Prostate gland (tissue), 2 donors: ENCODE measurements around the gene PTPRG.

Experiments
- CTCF ChIP-seq, 4 experiments: fragments of 200-600 bp in 2 of 4; fragments of 450-650 bp in 2 of 4; sonication (generic) in 2 of 4; IDR thresholded peaks; 1 replicate in 3 of 4; 2 replicates in 1 of 4; pipeline ENCODE4 v1.5.1; 2016 to 2019; ENCODE audit warnings: antibody characterized with exemption in 4 of 4, mild to moderate bottlenecking in 2 of 4, moderate library complexity in 2 of 4
- POLR2A ChIP-seq: fragments of 450-650 bp; IDR thresholded peaks from one replicate; pipeline ENCODE4 v1.6.1; 2016; ENCODE audit warnings: antibody characterized with exemption, mild to moderate bottlenecking

GRCh38 chr3:61561374-61562041 lies at the start of gene PTPRG:
- TF ChIP-seq CTCF (IDR thresholded peaks at IDR 0.05) (peak in 1 of 4 experiments; percentile 11), POLR2A (peak; percentile 58)
